Subcutaneous adipose tissue (tissue), 4 donors: ENCODE data around the gene AFDN. TPM values are rescaled to one million over a fixed set of nuclear protein-coding genes. Genes with fewer than 3 reads are reported as not detected.

ENCODE experiments used
- CTCF ChIP-seq: fragments of 450-650 bp; IDR thresholded peaks from one replicate; pipeline ENCODE4 v1.5.1; 2016; ENCODE audit warnings: low read depth, mild to moderate bottlenecking, control low read depth, antibody characterized with exemption, moderate library complexity
- total RNA-seq, 4 donors: library from RNA; depleted of rRNA; stranded (reverse); fragments of >200 nt; gene quantifications; one replicate each; pipeline ENCODE4 v1.1.0, GENCODE V29; 2016

Gene AFDN
- total RNA-seq, 4 donors from 2014 or later: 51.5 to 126 (median 88.1) TPM

GRCh38 chr6:167946604-167947003 is 119.9 kb downstream of the AFDN start:
- TF ChIP-seq CTCF: no peak

- TF ChIP-seq CTCF: no peak
These were observed 121.0 kb downstream of the AFDN start for GRCh38 chr6:167947716-167948115.

GRCh38 chr6:167948716-167949115 is 122.0 kb downstream of the AFDN start:
- TF ChIP-seq CTCF: no peak

DNA sequence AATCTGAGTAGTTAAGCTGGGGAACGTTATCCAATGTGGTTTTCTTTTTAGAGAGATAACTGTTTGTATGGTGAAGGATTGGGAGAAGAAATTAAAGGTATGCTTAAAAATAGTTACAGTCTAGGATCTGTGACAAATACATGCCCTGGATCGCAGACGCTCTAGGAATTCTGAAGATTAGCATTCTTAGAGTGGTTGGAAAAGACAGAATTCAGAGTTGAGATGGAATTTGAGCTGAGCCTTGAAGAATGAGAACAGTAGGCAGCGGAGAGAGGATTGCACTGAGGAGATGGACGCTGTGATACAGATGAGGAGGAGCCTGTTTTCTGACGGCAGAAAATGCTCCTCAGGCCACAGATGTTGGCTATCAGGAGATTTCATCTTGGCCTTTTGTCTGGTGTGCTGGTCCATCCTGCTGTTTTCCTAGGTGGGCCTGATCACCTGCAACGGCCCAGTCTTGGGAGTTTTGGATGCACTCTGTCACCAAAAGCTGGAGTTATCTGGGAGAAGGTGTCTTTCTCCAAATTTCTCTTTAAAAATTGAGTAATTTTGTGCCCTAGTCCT is 122.5 kb downstream of the AFDN start:
- no peak for TF ChIP-seq CTCF

DNA sequence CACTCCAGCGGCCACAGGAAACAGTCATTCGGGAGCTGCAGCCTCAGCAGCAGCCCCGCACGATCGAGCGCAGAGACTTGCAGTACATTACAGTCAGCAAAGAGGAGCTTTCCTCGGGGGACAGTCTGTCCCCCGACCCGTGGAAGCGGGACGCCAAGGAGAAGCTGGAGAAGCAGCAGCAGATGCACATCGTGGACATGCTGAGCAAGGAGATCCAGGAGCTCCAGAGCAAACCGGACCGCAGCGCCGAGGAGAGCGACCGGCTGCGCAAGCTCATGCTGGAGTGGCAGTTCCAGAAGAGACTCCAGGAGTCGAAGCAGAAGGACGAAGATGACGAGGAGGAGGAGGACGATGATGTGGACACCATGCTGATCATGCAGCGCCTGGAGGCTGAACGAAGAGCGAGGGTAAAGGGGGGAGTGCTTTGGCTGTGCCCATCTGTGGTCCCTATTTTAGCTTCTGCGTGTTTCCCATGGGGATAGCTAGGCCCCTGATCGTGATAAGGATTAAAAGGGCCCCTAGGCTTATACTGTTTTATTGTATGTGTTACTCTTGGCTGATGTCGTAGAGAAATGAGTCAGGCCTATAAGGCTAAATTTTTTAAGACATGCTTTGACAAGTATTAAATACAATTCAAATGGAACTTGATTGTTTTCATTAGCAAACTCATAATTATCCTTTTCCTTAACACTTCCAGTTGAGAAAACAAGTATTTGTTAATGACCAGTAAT is 125.2 kb downstream of the AFDN start:
- no peak for TF ChIP-seq CTCF

GRCh38 chr6:167952512-167952859 is 125.8 kb downstream of the AFDN start:
- TF ChIP-seq CTCF: no peak

DNA sequence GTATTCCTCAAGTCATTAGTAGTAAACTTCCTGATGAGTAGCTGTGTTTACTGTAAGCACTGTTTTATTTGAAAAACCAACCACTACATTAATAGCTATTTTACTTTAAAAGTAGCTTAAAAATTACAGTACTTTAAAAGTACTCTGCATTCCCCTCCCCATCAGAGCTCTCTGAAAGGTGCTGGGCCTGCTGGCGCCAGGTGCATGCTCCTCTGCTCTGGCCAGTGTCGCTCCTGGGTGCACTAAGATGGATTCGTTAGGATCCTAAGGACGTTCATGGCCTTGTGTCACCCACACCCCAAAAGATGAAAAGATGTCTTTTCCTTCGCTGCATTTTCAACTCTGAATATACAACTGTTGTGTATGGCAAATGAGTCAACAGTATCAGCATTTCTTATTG is 126.8 kb downstream of the AFDN start:
- TF ChIP-seq CTCF: no peak
